ENCODE measurements around the gene C1orf185.

Gene C1orf185

DNA sequence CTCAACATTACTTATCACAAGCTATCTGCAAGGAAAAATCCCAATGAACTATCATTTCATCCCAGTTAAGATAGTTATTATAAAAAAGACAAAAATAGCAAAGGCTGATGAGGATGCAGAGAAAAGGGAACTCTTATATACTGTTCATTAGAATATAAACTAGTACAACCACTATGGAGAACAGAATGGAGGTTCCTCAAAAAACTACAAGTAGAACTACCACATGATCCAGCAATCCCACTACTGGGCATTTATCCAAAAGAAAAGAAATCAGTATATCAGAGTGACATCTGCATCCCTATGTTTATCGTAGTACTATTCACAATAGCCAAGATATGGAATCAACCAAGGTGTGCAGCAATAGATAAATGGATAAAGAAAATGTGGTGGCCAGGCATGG is 4.9 kb upstream of the C1orf185 start:
- Histone ChIP-seq H3K27me3 (ENCODE audit: insufficient read depth, low read length) (no peaks in the 10 kb centered on the region), H3K9me2 (ENCODE audit: low read depth, low read length) (no peaks in the 10 kb centered on the region; the same call in 1 of the 2 replicates), H3K9ac (ENCODE audit: low read length) (no peak overlapping the region), H3K9me3 (ENCODE audit: low read length) (no peaks in the 10 kb centered on the region), H3K4me2 (ENCODE audit: low read length) (no peak overlapping the region), H3K36me3 (ENCODE audit: insufficient read depth, low read length) (no peaks in the 10 kb centered on the region), H2AFZ (ENCODE audit: low read length) (no peak overlapping the region), H3K79me2 (ENCODE audit: insufficient read depth, low read length) (no peaks in the 10 kb centered on the region), H4K20me1 (ENCODE audit: insufficient read depth, low read length) (no peaks in the 10 kb centered on the region), H3K4me1 (ENCODE audit: insufficient read depth, low read length, severe bottlenecking) (no peaks in the 10 kb centered on the region), H3K27ac (ENCODE audit: low read depth, low read length, poor library complexity, severe bottlenecking) (no peak overlapping the region), H3F3A (ENCODE audit: insufficient read depth, low read length) (no peaks in the 10 kb centered on the region), H3K4me3 (ENCODE audit: low read depth, low read length, poor library complexity, severe bottlenecking) (no peak overlapping the region)
- TF ChIP-seq, protein P1, sequence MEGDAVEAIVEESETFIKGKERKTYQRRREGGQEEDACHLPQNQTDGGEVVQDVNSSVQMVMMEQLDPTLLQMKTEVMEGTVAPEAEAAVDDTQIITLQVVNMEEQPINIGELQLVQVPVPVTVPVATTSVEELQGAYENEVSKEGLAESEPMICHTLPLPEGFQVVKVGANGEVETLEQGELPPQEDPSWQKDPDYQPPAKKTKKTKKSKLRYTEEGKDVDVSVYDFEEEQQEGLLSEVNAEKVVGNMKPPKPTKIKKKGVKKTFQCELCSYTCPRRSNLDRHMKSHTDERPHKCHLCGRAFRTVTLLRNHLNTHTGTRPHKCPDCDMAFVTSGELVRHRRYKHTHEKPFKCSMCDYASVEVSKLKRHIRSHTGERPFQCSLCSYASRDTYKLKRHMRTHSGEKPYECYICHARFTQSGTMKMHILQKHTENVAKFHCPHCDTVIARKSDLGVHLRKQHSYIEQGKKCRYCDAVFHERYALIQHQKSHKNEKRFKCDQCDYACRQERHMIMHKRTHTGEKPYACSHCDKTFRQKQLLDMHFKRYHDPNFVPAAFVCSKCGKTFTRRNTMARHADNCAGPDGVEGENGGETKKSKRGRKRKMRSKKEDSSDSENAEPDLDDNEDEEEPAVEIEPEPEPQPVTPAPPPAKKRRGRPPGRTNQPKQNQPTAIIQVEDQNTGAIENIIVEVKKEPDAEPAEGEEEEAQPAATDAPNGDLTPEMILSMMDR (IDR thresholded peaks at IDR 0.05; ENCODE audit: low read length) = no peak
- no peak for TF ChIP-seq EZH2 (IDR thresholded peaks at IDR 0.05; ENCODE audit: borderline replicate concordance, low read length)

- no peaks in the 10 kb centered on the region for H3K9me2 ChIP-seq (ENCODE audit: low read depth, low read length)
- H3K9ac ChIP-seq (ENCODE audit: low read length) = no peak overlapping the region
- H3K4me2 ChIP-seq (ENCODE audit: low read length) = no peak overlapping the region
- H3K4me1 ChIP-seq (ENCODE audit: insufficient read depth, low read length, severe bottlenecking) = no peaks in the 10 kb centered on the region
- no peak overlapping the region for H3K4me3 ChIP-seq (ENCODE audit: low read depth, low read length, poor library complexity, severe bottlenecking)
- 0 out of 2 replicates have a peak overlapping the region, but pooled peaks have one; percentile 87 for H2AFZ ChIP-seq (ENCODE audit: low read length)
- no peaks in the 10 kb centered on the region for H3K36me3 ChIP-seq (ENCODE audit: insufficient read depth, low read length)
- no peaks in the 10 kb centered on the region for H3F3A ChIP-seq (ENCODE audit: insufficient read depth, low read length)
- no peaks in the 10 kb centered on the region for H4K20me1 ChIP-seq (ENCODE audit: insufficient read depth, low read length)
- no peaks in the 10 kb centered on the region for H3K27me3 ChIP-seq (ENCODE audit: insufficient read depth, low read length)
- no peak overlapping the region for H3K27ac ChIP-seq (ENCODE audit: low read depth, low read length, poor library complexity, severe bottlenecking)
- no peaks in the 10 kb centered on the region for H3K9me3 ChIP-seq (ENCODE audit: low read length)
- no peaks in the 10 kb centered on the region for H3K79me2 ChIP-seq (ENCODE audit: insufficient read depth, low read length)
- TF ChIP-seq, protein P1 (IDR thresholded peaks at IDR 0.05; ENCODE audit: low read length) = no peak
- no peak for TF ChIP-seq EZH2 (IDR thresholded peaks at IDR 0.05; ENCODE audit: borderline replicate concordance, low read length)
These were observed 1.7 kb upstream of the C1orf185 start for GRCh38 chr1:51100264-51100880.

DNA sequence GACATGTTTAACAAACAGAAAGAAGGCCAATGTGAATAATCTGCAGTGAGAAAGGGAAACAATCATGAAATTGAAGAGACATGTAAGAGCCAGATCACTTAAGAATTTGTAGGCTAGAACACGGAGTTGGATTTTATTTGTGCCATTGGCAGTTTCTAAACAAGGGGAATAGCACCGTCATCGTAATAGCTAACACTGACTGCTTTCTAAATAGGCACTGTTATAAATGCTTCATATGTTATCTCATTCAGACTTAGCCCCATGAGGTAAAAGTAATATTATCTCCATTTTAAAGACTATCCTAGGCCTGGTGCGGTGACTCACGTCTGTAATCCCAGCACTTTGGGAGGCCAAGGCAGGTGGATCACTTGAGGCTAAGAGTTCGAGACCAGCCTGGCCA is 12.1 kb downstream of the C1orf185 start:
- Histone ChIP-seq H3K9me2 (ENCODE audit: low read depth, low read length) (no peaks in the 10 kb centered on the region), H3K79me2 (ENCODE audit: insufficient read depth, low read length) (no peaks in the 10 kb centered on the region), H3K9me3 (ENCODE audit: low read length) (no peaks in the 10 kb centered on the region), H3K4me2 (ENCODE audit: low read length) (no peak overlapping the region), H3K36me3 (ENCODE audit: insufficient read depth, low read length) (no peaks in the 10 kb centered on the region), H2AFZ (ENCODE audit: low read length) (no peak overlapping the region), H4K20me1 (ENCODE audit: insufficient read depth, low read length) (no peaks in the 10 kb centered on the region), H3K27ac (ENCODE audit: low read depth, low read length, poor library complexity, severe bottlenecking) (no peak overlapping the region), H3K27me3 (ENCODE audit: insufficient read depth, low read length) (no peaks in the 10 kb centered on the region), H3F3A (ENCODE audit: insufficient read depth, low read length) (no peaks in the 10 kb centered on the region), H3K4me1 (ENCODE audit: insufficient read depth, low read length, severe bottlenecking) (no peaks in the 10 kb centered on the region), H3K9ac (ENCODE audit: low read length) (no peak overlapping the region), H3K4me3 (ENCODE audit: low read depth, low read length, poor library complexity, severe bottlenecking) (no peak overlapping the region)
- TF ChIP-seq, protein P1 (IDR thresholded peaks at IDR 0.05; ENCODE audit: low read length) = no peak
- TF ChIP-seq EZH2 (IDR thresholded peaks at IDR 0.05; ENCODE audit: borderline replicate concordance, low read length) = no peak
